ENCODE results near the gene CSE1L. TPM values are rescaled to one million over a fixed set of nuclear protein-coding genes. Genes with fewer than 3 reads are reported as not detected.
A peak's percentile ranks its signal among the peaks of the same experiment; 100 is the strongest.
"Not testable (repeated sequence)": the region's sequence is repeated elsewhere in the genome, so short reads cannot be mapped to it uniquely, and the experiment has no call there.

CSE1L gene
- total and polyA plus RNA-seq, 4 donors = 18.0 to 34.1 (median 24.6) TPM

DNA sequence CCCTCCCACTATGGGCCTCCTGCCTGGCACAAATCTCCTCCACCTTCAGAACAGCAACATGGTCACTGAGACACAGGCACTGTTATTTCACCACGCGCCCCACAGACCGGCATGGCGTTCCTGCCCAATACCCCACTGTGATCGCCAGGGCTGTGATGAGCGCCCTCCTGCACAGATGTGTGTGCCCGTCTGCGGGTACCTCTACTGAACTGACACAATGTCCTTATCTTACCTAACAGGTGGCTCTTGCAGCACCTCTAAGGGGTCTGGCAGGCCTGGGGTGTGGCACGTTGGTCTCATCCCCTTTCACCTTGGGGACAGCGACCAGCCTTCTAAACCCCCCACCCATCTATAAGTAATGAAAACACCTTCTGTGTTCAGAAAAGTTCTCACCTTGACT lies 77.9 kb downstream of the CSE1L start:
- no peak for ATAC-seq (ENCODE audit: low FRiP score)
- no peaks in the 10 kb centered on the region for H3K9me3 ChIP-seq (ENCODE audit: control insufficient read depth, low read length)
- H3K4me3 ChIP-seq (ENCODE audit: low read length in 2 of 2) = no peak overlapping the region

DNA sequence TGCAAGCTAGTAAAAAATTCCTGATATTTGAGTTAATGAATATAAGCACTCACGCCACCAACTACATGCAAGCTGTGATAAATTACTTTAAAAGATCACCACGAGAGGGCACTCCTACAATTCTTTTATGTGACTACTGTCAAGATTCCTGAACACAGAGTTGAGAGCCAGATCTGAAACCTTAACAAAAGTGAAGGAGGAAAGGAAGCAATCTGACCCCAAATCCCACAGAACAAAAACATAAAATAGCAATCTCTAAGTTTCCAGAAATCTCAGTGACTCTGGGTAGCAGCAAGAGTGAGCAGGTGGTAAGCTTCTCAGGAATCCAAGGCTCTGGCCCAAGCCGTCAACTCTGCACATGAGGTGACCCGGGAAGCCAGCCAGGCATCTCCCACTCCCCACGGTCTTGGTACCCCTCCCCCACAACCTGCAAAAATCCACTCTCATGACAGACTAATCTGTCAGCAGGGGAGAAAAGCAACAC lies 86.9 kb downstream of the CSE1L start:
- H3K4me3 ChIP-seq (ENCODE audit: low read length in 2 of 2) = no peak overlapping the region
- H3K4me1 ChIP-seq (ENCODE audit: control insufficient read depth in 1 of 2, insufficient read depth in 2 of 2, low read length in 2 of 2) = no peaks in the 10 kb centered on the region
- H3K9me3 ChIP-seq (ENCODE audit: control insufficient read depth, low read length) = no peaks in the 10 kb centered on the region
- DNase-seq (no peak), ATAC-seq (ENCODE audit: low FRiP score) (peak; percentile 81)
- peak overlapping the region in 1 of 2 donors; percentile 2 for H3K27ac ChIP-seq (ENCODE audit: low read depth in 1 of 2, low read length in 2 of 2)
- no peaks in the 10 kb centered on the region for H3K27me3 ChIP-seq (ENCODE audit: control insufficient read depth in 1 of 2, insufficient read depth in 2 of 2, low read length in 1 of 2)
- no peaks in the 10 kb centered on the region for H3K36me3 ChIP-seq (ENCODE audit: control insufficient read depth in 1 of 2, insufficient read depth in 2 of 2, low read length in 1 of 2)
- WGBS, 2 donors = 19 to 25% methylated on average over 5 of the region's 5 CpGs
- intact Hi-C loops (cut with DNase I) = loop anchor here (1.0 to 10.0 kb wide), 3 partner anchors 52 to 84 kb away; partner anchors contain the start of gene STAU1 (in 1 of the 2)

More for the DNA sequence above, 77.9 kb downstream of the CSE1L start:
- Histone ChIP-seq H3K27ac (ENCODE audit: low read depth in 1 of 2, low read length in 2 of 2) (no peak overlapping the region), H3K4me1 (ENCODE audit: control insufficient read depth in 1 of 2, insufficient read depth in 2 of 2, low read length in 2 of 2) (no peaks in the 10 kb centered on the region), H3K27me3 (ENCODE audit: control insufficient read depth in 1 of 2, insufficient read depth in 2 of 2, low read length in 1 of 2) (no peaks in the 10 kb centered on the region), H3K36me3 (ENCODE audit: control insufficient read depth in 1 of 2, insufficient read depth in 2 of 2, low read length in 1 of 2) (peaks cover 4 to 8% of the 10 kb centered on the region in 2 donors)
- intact Hi-C loops (cut with DNase I) = no loop called here
- 96 to 97% methylated on average over 10 of the region's 10 CpGs for WGBS, 2 donors
- no peak for DNase-seq

DNA sequence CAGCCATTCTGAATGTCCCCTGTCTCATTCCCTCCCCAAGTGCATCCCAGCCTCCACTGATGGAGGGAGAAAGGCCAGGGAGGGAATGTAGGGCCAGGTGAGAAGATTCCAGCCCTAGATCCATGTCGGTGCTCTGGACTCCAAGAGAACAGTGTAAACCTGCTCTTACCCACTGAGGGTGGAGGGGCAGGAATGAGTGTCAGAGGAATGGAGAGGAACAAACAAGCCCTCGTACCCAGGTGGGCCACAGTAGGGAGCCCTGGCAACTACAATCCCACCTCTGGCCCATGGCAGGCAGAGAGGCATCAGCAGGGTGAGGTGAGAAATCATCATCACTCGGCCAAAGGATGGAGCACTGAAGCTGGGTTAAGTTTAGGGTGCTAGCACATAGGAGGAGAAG lies 87.5 kb downstream of the CSE1L start:
- H3K9me3 ChIP-seq (ENCODE audit: control insufficient read depth, low read length) = no peaks in the 10 kb centered on the region
- H3K27me3 ChIP-seq (ENCODE audit: control insufficient read depth in 1 of 2, insufficient read depth in 2 of 2, low read length in 1 of 2) = no peaks in the 10 kb centered on the region
- H3K4me3 ChIP-seq (ENCODE audit: low read length in 2 of 2) = no peak overlapping the region
- ATAC-seq (ENCODE audit: low FRiP score) (no peak), DNase-seq (no peak)
- no peak overlapping the region for H3K27ac ChIP-seq (ENCODE audit: low read depth in 1 of 2, low read length in 2 of 2)
- intact Hi-C loops (cut with DNase I) = loop anchor here (1.0 to 10.0 kb wide), 3 partner anchors 51 to 84 kb away; partner anchors contain the start of gene STAU1 (in 1 of the 2)
- 70 to 78% methylated on average over 3 of the region's 3 CpGs for WGBS, 2 donors
- H3K36me3 ChIP-seq (ENCODE audit: control insufficient read depth in 1 of 2, insufficient read depth in 2 of 2, low read length in 1 of 2) = no peaks in the 10 kb centered on the region
- no peaks in the 10 kb centered on the region for H3K4me1 ChIP-seq (ENCODE audit: control insufficient read depth in 1 of 2, insufficient read depth in 2 of 2, low read length in 2 of 2)

DNA sequence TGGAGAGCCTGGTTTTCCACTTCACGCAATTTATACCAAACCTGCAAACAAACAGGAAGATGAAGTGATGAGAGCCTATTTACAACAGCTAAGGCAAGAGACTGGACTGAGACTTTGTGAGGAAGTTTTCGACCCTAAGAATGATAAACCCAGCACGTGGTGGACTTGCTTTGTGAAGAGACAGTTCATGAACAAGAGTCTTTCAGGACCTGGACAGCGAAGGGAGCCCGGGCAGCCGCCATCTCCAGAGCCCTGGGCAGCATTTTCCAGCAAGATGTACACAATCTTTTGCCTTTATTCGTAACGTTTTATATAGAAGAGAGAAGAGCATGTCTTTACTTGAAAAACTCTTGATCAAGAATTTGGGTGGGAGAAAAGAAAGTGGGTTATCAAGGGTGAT lies 88.7 kb downstream of the CSE1L start:
- not testable (repeated sequence) for DNase-seq; H3K4me1 ChIP-seq (ENCODE audit: control insufficient read depth in 1 of 2, insufficient read depth in 2 of 2, low read length in 2 of 2); ATAC-seq (ENCODE audit: low FRiP score); H3K9me3 ChIP-seq (ENCODE audit: control insufficient read depth, low read length); H3K27me3 ChIP-seq (ENCODE audit: control insufficient read depth in 1 of 2, insufficient read depth in 2 of 2, low read length in 1 of 2); H3K27ac ChIP-seq (ENCODE audit: low read depth in 1 of 2, low read length in 2 of 2); H3K36me3 ChIP-seq (ENCODE audit: control insufficient read depth in 1 of 2, insufficient read depth in 2 of 2, low read length in 1 of 2); H3K4me3 ChIP-seq (ENCODE audit: low read length in 2 of 2)
- WGBS, 2 donors = 80 to 83% methylated on average over 8 of the region's 8 CpGs
- intact Hi-C loops (cut with DNase I) = loop anchor here in 1 of 2 donors (10.0 kb wide), 1 partner anchor 50 kb away; the partner anchor contains the start of gene STAU1

DNA sequence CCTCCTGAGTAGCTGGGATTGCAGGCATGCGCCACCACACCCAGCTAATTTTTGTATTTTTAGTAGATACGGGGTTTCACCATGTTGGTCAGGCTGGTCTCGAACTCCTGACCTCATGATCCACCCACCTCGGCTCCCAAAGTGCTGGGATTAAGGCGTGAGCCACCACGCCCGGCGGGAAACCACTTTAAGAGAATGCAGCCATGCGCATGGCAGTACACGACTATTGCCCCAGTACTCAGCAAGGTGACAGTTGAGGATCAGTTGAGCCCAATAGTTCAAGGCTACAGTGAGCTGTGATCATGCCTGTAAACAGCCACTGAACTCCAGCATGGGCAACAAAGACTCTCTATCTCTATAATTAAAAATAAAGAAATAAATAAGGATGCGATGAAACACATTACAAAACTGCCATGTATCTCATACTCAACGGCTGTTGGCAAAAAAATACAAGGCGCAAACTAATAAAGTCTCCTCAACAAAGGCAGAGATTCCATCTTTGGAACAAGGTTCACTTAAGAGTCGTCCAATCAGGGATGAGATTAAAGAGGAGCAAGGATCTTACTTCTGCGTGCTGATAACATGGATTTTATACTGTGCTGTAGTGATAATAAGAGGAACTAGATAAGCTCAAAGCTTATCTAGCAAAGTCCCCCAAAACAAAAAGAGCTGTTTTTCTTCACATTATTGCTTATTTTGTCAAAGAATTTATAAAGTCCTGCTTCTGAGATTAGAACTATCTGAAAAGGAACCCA lies 90.9 kb downstream of the CSE1L start:
- H3K9me3 ChIP-seq (ENCODE audit: control insufficient read depth, low read length) = no peaks in the 10 kb centered on the region
- H3K27ac ChIP-seq (ENCODE audit: low read depth in 1 of 2, low read length in 2 of 2) = no peak overlapping the region
- DNase-seq = no peak
- WGBS, 2 donors = 93 to 94% methylated on average over 15 of the region's 15 CpGs
- no peaks in the 10 kb centered on the region for H3K27me3 ChIP-seq (ENCODE audit: control insufficient read depth in 1 of 2, insufficient read depth in 2 of 2, low read length in 1 of 2)
- intact Hi-C loops (cut with DNase I) = loop anchor here in 1 of 2 donors (10.0 kb wide), 1 partner anchor 48 kb away; the partner anchor contains the start of gene STAU1
- H3K4me3 ChIP-seq (ENCODE audit: low read length in 2 of 2) = no peak overlapping the region
- ATAC-seq (ENCODE audit: low FRiP score) = no peak
- H3K36me3 ChIP-seq (ENCODE audit: control insufficient read depth in 1 of 2, insufficient read depth in 2 of 2, low read length in 1 of 2) = no peaks in the 10 kb centered on the region
- no peaks in the 10 kb centered on the region for H3K4me1 ChIP-seq (ENCODE audit: control insufficient read depth in 1 of 2, insufficient read depth in 2 of 2, low read length in 2 of 2)

DNA sequence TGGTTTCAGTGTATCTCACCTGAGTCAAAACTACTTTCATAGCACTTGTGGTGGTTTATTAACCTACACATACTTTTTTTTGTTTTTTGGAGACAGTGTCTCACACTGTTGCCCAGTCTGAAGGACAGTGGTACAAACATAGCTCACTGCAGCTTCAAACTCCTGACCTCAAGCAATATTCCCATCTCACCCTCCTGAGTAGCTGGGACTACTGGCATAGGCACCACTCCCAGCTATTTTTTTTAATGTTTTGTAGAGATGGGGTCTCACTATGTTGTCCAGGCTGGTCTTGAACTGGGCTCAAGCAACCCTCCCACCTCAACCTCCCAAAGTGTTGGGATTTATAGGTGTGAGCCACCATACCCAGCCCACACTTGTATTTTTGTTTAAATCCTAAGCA lies 92.3 kb downstream of the CSE1L start:
- DNase-seq (no peak), ATAC-seq (ENCODE audit: low FRiP score) (no peak)
- intact Hi-C loops (cut with DNase I) = loop anchor here in 1 of 2 donors (10.0 kb wide), 1 partner anchor 46 kb away; the partner anchor contains the start of gene STAU1
- Histone ChIP-seq H3K27me3 (ENCODE audit: control insufficient read depth in 1 of 2, insufficient read depth in 2 of 2, low read length in 1 of 2) (no peaks in the 10 kb centered on the region), H3K9me3 (ENCODE audit: control insufficient read depth, low read length) (no peaks in the 10 kb centered on the region), H3K36me3 (ENCODE audit: control insufficient read depth in 1 of 2, insufficient read depth in 2 of 2, low read length in 1 of 2) (no peaks in the 10 kb centered on the region), H3K27ac (ENCODE audit: low read depth in 1 of 2, low read length in 2 of 2) (no peak overlapping the region), H3K4me1 (ENCODE audit: control insufficient read depth in 1 of 2, insufficient read depth in 2 of 2, low read length in 2 of 2) (no peaks in the 10 kb centered on the region), H3K4me3 (ENCODE audit: low read length in 2 of 2) (no peak overlapping the region)

DNA sequence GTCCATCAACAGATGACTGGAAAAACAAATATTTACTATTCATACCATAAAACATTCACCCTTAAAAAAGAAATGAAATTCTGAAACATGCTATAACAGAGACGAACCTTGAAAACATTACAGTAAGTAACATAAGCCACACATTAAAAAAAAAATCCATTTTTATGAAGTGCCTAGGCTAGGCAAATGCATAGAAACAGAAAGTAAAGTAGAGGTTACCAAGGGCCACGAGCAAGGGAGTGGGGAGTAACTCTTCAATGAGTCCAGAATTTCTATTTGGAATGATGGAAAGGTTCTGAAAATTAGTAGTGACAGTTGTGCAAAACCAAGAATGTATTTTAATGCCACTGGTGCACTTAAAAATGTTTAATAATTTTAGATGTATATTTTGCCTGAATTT lies 94.3 kb downstream of the CSE1L start:
- Histone ChIP-seq H3K4me1 (ENCODE audit: control insufficient read depth in 1 of 2, insufficient read depth in 2 of 2, low read length in 2 of 2) (no peaks in the 10 kb centered on the region), H3K4me3 (ENCODE audit: low read length in 2 of 2) (no peak overlapping the region), H3K27ac (ENCODE audit: low read depth in 1 of 2, low read length in 2 of 2) (no peak overlapping the region), H3K36me3 (ENCODE audit: control insufficient read depth in 1 of 2, insufficient read depth in 2 of 2, low read length in 1 of 2) (no peaks in the 10 kb centered on the region), H3K27me3 (ENCODE audit: control insufficient read depth in 1 of 2, insufficient read depth in 2 of 2, low read length in 1 of 2) (no peaks in the 10 kb centered on the region), H3K9me3 (ENCODE audit: control insufficient read depth, low read length) (no peaks in the 10 kb centered on the region)
- WGBS, 2 donors = 62 to 63% methylated on average over 2 of the region's 2 CpGs
- ATAC-seq (ENCODE audit: low FRiP score) = no peak
- intact Hi-C loops (cut with DNase I) = no loop called here
- no peak for DNase-seq

DNA sequence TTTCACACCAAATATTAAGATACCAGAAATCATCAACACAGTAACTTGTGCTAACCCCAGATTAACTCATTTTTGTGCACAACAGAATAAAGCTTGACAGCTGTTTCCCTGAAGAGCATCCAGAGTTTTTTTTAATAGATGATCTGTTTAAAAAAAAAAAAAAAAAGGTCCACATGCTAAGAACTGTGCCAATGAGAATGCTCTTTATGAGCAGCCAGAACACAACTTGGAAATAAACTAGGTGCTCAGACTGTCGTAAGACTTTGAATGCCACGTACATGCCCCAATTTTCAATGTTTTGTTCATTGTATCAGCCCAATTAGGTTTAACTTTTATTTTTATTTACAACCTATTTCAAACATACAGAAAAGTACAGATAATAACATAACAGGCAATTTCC lies 94.7 kb downstream of the CSE1L start:
- Histone ChIP-seq H3K9me3 (ENCODE audit: control insufficient read depth, low read length) (no peaks in the 10 kb centered on the region), H3K36me3 (ENCODE audit: control insufficient read depth in 1 of 2, insufficient read depth in 2 of 2, low read length in 1 of 2) (no peaks in the 10 kb centered on the region), H3K27me3 (ENCODE audit: control insufficient read depth in 1 of 2, insufficient read depth in 2 of 2, low read length in 1 of 2) (no peaks in the 10 kb centered on the region), H3K27ac (ENCODE audit: low read depth in 1 of 2, low read length in 2 of 2) (no peak overlapping the region), H3K4me3 (ENCODE audit: low read length in 2 of 2) (no peak overlapping the region), H3K4me1 (ENCODE audit: control insufficient read depth in 1 of 2, insufficient read depth in 2 of 2, low read length in 2 of 2) (no peaks in the 10 kb centered on the region)
- intact Hi-C loops (cut with DNase I) = no loop called here
- 66 to 81% methylated on average over 2 of the region's 2 CpGs for WGBS, 2 donors
- ATAC-seq (ENCODE audit: low FRiP score) (no peak), DNase-seq (no peak)
